GM19397 (cell line): ENCODE data around the gene DHRS7C.
"Not testable (repeated sequence)": the region's sequence is repeated elsewhere in the genome, so short reads cannot be mapped to it uniquely, and the experiment has no call there.

Experiments used
- ATAC-seq: cut with Tn5 transposase; IDR thresholded peaks from one replicate; pipeline ENCODE4 v1.9.1; 2021; ENCODE audit warnings: mild to moderate bottlenecking, moderate library complexity; ENCODE audit not compliant: unreplicated experiment

The DHRS7C gene

GRCh38 chr17:9810100-9810949 is 18.9 kb upstream of the DHRS7C start:
- ATAC-seq = no peak

DNA sequence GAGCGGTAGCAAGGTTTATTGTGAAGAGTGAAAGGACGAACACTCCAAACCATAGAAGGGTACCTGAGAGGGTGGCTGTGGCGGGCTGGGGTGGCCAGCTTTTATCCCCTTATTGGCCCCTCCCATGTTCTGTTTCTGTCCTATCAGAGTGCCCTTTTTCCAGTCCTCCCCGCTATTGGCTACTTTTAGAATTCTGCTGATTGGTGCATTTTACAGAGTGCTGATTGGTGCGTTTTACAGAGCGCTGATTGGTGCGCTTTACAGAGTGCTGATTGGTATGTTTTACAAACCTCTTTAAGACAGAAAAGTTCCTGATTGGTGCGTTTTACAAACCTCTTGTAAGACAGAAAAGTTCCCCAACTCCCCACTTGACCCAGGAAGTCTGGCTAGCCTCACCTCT is 18.0 kb upstream of the DHRS7C start:
- no peak for ATAC-seq

GRCh38 chr17:9806699-9807098 is 15.3 kb upstream of the DHRS7C start:
- no peak for ATAC-seq

- no peak for ATAC-seq
These were observed 14.4 kb upstream of the DHRS7C start for GRCh38 chr17:9805769-9806168.

DNA sequence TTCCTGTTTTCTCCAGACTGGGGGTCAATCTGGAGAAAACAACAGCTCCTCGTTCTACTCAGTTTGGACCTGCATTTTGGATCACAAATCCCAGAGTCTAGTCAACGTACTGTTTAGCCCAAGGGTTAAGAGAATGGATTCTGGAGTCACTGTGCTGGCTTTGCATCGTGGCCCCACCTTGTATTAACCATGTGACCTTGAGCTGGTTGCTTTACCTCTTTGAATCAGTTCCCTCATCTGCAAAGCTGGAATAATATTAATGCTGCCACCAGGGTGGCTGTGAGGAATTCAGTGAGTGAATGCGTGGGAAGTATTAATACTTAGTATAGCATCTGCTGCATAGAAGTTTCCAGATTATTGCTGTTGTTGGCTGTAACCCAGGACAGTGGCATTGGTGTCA is 11.3 kb upstream of the DHRS7C start:
- no peak for ATAC-seq

GRCh38 chr17:9802294-9802693 is 10.9 kb upstream of the DHRS7C start:
- ATAC-seq = no peak

- ATAC-seq = no peak
These were observed 10.1 kb upstream of the DHRS7C start for GRCh38 chr17:9801505-9801904.

DNA sequence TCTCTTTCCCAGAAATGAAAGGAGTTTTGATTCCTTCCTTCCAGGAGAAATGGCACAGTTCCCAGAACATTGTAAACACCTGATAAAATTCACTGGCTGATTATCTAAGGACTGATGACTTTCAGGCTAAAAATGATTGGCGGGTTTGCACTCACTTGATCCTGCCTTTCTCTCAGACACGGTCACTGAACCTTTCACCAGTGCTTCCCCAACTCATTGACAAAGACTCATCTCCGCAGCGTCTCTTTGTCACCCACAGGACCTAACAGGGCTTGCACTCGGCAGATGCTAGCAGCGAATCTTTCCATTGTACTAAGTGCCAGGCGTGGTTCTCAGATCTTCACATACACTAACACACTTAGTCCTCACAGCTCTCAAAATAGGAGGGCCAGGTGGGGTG is 7.3 kb upstream of the DHRS7C start:
- ATAC-seq = no peak

- ATAC-seq = no peak
These were observed 6.6 kb upstream of the DHRS7C start for GRCh38 chr17:9798008-9798407.

- ATAC-seq = no peak
These were observed 919 bp upstream of the DHRS7C start for GRCh38 chr17:9792181-9792840.

DNA sequence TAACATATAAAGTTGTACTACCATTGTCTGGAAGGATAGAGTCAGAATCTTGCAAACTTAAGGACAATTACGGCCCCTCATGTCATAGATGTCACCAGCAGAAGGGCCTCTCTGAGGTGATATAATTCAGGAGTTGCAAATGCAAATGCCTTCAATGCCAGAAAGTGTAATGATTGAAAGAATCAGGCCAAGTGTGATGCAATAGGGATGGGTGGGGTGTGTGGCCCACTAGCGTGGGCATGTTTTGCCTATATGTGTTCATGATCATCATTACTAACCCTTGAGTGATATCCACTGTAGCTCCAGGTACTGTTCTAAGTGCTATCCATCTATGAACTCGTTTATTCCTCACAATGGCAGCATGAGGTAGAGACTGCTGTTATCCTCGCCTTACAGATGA is 1.1 kb downstream of the DHRS7C start:
- no peak for ATAC-seq

- ATAC-seq = no peak
These were observed 2.8 kb downstream of the DHRS7C start for GRCh38 chr17:9788601-9789000.

GRCh38 chr17:9784544-9784943 is 6.8 kb downstream of the DHRS7C start:
- ATAC-seq = no peak

DNA sequence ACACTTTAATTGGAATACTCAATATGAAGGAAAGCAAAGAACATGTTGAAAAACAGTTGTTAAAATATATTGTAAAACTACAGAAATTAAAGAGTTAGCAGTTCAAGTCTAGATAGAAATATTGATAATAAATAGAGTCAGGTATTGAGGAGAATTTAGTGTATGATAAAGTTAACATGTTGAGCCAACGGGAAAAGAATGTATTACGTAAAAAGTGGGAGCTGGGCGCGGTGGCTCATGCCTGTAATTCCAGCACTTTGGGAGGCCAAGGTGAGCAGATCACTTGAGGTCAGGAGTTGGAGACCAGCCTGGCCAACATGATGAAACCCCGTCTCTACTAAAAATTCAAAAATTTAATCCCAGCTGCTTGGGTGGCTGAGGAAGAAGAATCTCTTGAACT is 7.9 kb downstream of the DHRS7C start:
- ATAC-seq = not testable (repeated sequence)

DNA sequence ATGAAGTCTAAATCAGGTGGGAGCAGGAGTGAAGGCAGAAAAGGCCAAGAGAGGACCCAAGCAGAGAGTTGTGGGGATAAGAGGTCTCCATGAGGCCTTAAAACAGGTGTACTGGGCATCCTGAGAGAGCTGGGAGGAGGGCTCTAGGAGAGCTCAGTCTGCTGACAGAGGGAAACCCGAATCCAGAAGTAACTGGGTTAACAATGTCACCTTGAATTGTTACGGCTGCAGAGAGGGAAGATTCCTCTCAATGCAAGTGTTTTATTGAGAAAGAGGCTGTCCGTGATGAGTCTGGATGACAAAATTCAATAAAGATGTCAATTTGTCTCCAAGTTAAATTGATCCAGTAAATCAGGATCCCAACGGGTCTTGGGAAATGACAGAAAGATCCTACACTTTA is 8.3 kb downstream of the DHRS7C start:
- ATAC-seq = no peak

DNA sequence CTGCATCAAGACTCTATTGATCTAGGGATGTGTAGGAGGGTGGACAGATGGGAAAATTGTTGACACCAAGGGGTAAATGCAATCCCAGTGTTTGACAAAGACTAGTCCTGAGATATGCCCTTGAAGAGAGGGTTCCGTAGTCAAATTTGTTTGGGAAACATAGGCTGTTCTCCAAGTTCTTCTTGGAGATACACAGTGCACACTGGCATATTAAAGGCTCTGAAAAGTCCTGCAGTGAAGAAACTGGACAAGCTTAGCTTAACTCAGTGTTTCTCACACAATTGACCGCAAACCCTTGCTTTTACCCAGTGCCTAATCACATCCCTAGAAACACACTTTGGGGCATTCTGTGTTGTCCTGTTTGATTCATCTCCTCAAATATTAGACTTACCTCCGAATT is 10.8 kb downstream of the DHRS7C start:
- ATAC-seq = no peak

DNA sequence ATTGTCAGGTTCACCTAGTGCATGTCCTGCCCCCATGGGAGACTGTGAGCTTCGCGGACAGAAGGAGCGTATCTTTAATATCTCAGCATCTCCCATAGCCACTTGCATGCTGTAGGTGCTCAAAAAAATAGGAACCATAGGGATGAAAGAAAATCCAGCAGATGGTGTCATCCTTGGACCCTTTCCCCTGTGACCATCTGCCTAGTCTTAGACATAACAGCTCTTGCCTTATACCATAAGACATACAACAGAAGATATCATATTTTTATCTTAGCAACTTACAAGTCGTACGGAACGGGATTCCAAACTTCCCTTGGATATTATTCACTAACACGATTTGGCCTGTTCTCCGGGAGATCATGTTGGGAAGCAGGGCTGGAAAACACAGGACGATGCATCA is 14.5 kb downstream of the DHRS7C start:
- no peak for ATAC-seq

- ATAC-seq = no peak
These were observed 18.7 kb downstream of the DHRS7C start for GRCh38 chr17:9772658-9773057.

DNA sequence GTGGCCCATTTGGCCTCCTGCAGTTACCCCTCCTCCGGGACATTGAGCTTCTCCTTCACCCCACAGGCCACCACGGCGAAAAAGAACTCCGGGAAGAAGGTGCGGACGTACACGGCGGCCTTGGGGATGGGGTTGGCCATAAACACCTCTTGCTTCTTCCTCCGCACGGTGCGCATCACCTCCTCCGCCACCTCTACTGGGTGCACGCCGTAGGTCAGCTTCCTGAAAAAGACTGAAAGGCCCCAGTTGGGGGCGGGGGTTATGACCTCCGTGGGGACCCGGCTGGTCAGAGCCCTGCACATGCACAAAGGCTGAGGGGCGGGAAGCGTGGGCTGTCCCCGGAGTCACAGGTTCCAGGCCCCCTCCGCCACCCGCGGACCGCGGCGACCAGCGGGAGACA is 19.9 kb downstream of the DHRS7C start:
- no peak for ATAC-seq

DNA sequence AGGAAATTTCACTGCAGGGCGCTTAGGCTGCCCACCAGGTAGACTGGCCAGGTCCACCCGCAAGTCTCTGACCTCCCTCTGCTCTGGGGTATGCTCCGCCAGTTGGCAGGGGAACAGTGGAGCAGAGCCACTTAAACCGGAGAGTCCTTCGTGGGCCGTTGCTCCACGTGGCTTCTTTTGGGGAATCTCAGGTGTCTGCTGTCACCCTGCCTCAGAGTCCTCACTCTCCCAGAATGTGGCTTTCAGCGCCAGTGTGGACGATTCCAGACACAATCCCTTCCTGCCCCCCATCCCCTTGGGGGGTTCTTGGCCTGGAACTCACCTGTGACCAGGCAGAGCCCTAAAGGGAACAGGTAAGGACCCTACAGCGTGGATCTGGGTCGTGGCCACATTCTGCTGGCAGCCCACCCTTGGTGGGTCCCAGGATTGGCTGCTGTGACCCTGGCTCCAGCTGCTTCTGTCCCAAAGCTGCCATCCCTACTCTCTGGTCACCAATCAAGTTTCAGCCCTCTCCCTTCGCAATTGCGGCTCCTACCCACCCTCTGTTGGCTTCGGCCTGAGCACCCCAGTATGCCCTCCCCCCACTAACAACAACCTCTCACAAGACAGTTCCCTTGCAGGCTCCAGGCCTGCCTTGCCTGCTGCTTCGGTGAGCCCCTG is 22.2 kb downstream of the DHRS7C start:
- ATAC-seq = no peak

DNA sequence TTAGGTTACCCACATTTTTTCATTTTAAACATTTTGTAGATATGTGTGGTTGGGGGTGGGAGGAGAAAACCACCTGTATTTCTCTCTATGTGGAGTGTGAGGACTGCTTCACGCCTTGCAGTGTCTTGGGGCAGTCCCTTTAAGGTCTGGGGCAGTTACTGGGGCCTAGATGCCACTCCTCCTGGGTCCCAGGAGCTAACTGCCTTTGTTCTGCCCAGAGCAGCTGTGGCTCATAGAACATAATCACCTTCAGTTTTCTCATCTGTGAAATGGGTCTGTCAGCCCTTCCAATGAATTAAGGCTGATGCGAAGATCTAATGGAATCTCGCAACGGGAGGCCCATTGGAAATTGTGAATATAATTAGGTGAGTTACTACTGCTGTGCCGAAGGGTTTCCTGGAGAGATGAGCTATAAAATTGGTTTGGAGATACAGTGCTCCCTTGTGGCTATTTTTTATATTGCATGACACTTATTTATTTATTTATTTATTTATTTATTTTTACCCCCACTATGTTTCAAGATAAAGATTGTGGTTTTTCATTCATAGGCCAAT is 22.9 kb downstream of the DHRS7C start:
- no peak for ATAC-seq
